ENCODE data around the gene FOXJ1.

FOXJ1 gene

GRCh38 chr17:76159157-76159556 lies 18.1 kb upstream of the FOXJ1 start:
- DNase-seq: no peak

- no peak for DNase-seq
Observed at GRCh38 chr17:76157759-76158158, 16.7 kb upstream of the FOXJ1 start.

- no peak for DNase-seq
Observed at GRCh38 chr17:76156662-76156991, 15.6 kb upstream of the FOXJ1 start.

- DNase-seq: no peak
Observed at GRCh38 chr17:76155988-76156661, 15.1 kb upstream of the FOXJ1 start.

- DNase-seq: no peak
Observed at GRCh38 chr17:76154936-76155845, 14.1 kb upstream of the FOXJ1 start.

- no peak for DNase-seq
Observed at GRCh38 chr17:76154292-76154691, 13.2 kb upstream of the FOXJ1 start.

GRCh38 chr17:76153640-76154039 lies 12.6 kb upstream of the FOXJ1 start:
- DNase-seq: no peak

- DNase-seq: no peak
Observed at GRCh38 chr17:76153202-76153601, 12.2 kb upstream of the FOXJ1 start.

GRCh38 chr17:76152591-76152990 lies 11.5 kb upstream of the FOXJ1 start:
- DNase-seq: no peak

GRCh38 chr17:76151896-76152454 lies 10.9 kb upstream of the FOXJ1 start:
- DNase-seq: no peak

GRCh38 chr17:76150712-76151622 lies 9.9 kb upstream of the FOXJ1 start:
- DNase-seq: no peak

GRCh38 chr17:76149214-76149613 lies 8.2 kb upstream of the FOXJ1 start:
- no peak for DNase-seq

GRCh38 chr17:76148015-76148326 lies 6.9 kb upstream of the FOXJ1 start:
- DNase-seq: no peak

GRCh38 chr17:76147211-76148014 lies 6.4 kb upstream of the FOXJ1 start:
- no peak for DNase-seq

GRCh38 chr17:76146053-76146851 lies 5.2 kb upstream of the FOXJ1 start:
- DNase-seq: no peak

- DNase-seq: peak; percentile 71
Observed at GRCh38 chr17:76145231-76146052, 4.4 kb upstream of the FOXJ1 start.

- DNase-seq: no peak
Observed at GRCh38 chr17:76142585-76143041, 1.6 kb upstream of the FOXJ1 start.

GRCh38 chr17:76142039-76142584 lies 1.1 kb upstream of the FOXJ1 start:
- DNase-seq: no peak

- no peak for DNase-seq
Observed at GRCh38 chr17:76140661-76141211, 309 bp downstream of the FOXJ1 start.

Data from NCI-H2107 (cell line).